NCI-H2107 (cell line): ENCODE data around the gene PALMD.

Source experiments
- DNase-seq: peaks from one replicate; lab custom pipeline; 2025; lab: John Stamatoyannopoulos, UW

The PALMD gene

GRCh38 chr1:99659755-99660210 is 13.9 kb downstream of the PALMD start:
- peak; percentile 24 for DNase-seq

- no peak for DNase-seq
These were observed 14.6 kb downstream of the PALMD start for GRCh38 chr1:99660496-99660895.

GRCh38 chr1:99661780-99662179 is 15.9 kb downstream of the PALMD start:
- DNase-seq = no peak

- DNase-seq = no peak
These were observed 16.7 kb downstream of the PALMD start for GRCh38 chr1:99662539-99663080.

GRCh38 chr1:99663501-99663900 is 17.6 kb downstream of the PALMD start:
- DNase-seq = no peak

- DNase-seq = no peak
These were observed 19.3 kb downstream of the PALMD start for GRCh38 chr1:99665212-99665611.

- DNase-seq = no peak
These were observed 23.5 kb downstream of the PALMD start for GRCh38 chr1:99669376-99669775.

- no peak for DNase-seq
These were observed 23.9 kb downstream of the PALMD start for GRCh38 chr1:99669821-99670220.

- DNase-seq = no peak
These were observed 24.7 kb downstream of the PALMD start for GRCh38 chr1:99670583-99670982.

GRCh38 chr1:99672038-99672437 is 26.1 kb downstream of the PALMD start:
- no peak for DNase-seq

GRCh38 chr1:99672530-99673213 is 26.8 kb downstream of the PALMD start:
- no peak for DNase-seq

GRCh38 chr1:99673315-99673714 is 27.4 kb downstream of the PALMD start:
- no peak for DNase-seq

- DNase-seq = no peak
These were observed 28.5 kb downstream of the PALMD start for GRCh38 chr1:99674115-99675064.

GRCh38 chr1:99675292-99675691 is 29.4 kb downstream of the PALMD start:
- DNase-seq = no peak

- no peak for DNase-seq
These were observed 30.1 kb downstream of the PALMD start for GRCh38 chr1:99675994-99676393.

GRCh38 chr1:99676876-99677275 is 31.0 kb downstream of the PALMD start:
- no peak for DNase-seq

- no peak for DNase-seq
These were observed 31.5 kb downstream of the PALMD start for GRCh38 chr1:99677416-99677815.

GRCh38 chr1:99680270-99680669 is 34.4 kb downstream of the PALMD start:
- no peak for DNase-seq

GRCh38 chr1:99681583-99681982 is 35.7 kb downstream of the PALMD start:
- no peak for DNase-seq

- no peak for DNase-seq
These were observed 36.4 kb downstream of the PALMD start for GRCh38 chr1:99682291-99682751.

- DNase-seq = peak; percentile 13
These were observed 39.7 kb downstream of the PALMD start for GRCh38 chr1:99685516-99686180.

- no peak for DNase-seq
These were observed 45.3 kb downstream of the PALMD start for GRCh38 chr1:99691175-99691574.
